T47D (cell line): ENCODE results near the gene CCDC167.

ENCODE experiments used
- DNase-seq, 2 experiments: peaks; one replicate each; pipeline versions ENCODE4 v3.0.0 to v3.0.0-alpha.2; 2011 to 2012; ENCODE audit warnings: low read depth in 1 of 2, low spot score in 1 of 2
- JUND ChIP-seq: IDR thresholded peaks from 2 replicates; pipeline ENCODE4 v1.6.1; 2012; ENCODE audit warnings: low read depth
- in situ Hi-C: cut with HindIII; loops from 2 replicates; pipeline ENCODE4 v1.10.0; 2016; ENCODE audit warnings: low sequenced_read_pairs, low pct_unique_long_range_greater_than_20kb

CCDC167 gene

GRCh38 chr6:37524025-37524969 lies 24.6 kb upstream of the CCDC167 start:
- no peak for DNase-seq
- no peak for TF ChIP-seq JUND
- in situ Hi-C loops = no loop called here

- DNase-seq = no peak
- in situ Hi-C loops = no loop called here
- no peak for TF ChIP-seq JUND
Measured at GRCh38 chr6:37523412-37523811, 23.7 kb upstream of the CCDC167 start.

GRCh38 chr6:37522836-37523235 lies 23.1 kb upstream of the CCDC167 start:
- in situ Hi-C loops = no loop called here

GRCh38 chr6:37521674-37522073 lies 22.0 kb upstream of the CCDC167 start:
- no peak for DNase-seq
- in situ Hi-C loops = no loop called here
- no peak for TF ChIP-seq JUND

More at GRCh38 chr6:37522836-37523235, 23.1 kb upstream of the CCDC167 start:
- no peak for TF ChIP-seq JUND
- no peak for DNase-seq

GRCh38 chr6:37520926-37521325 lies 21.2 kb upstream of the CCDC167 start:
- TF ChIP-seq JUND = no peak
- in situ Hi-C loops = no loop called here
- no peak for DNase-seq

GRCh38 chr6:37519461-37519860 lies 19.8 kb upstream of the CCDC167 start:
- TF ChIP-seq JUND = no peak
- in situ Hi-C loops = no loop called here
- DNase-seq = no peak

GRCh38 chr6:37518116-37518515 lies 18.4 kb upstream of the CCDC167 start:
- no peak for TF ChIP-seq JUND
- in situ Hi-C loops = no loop called here
- no peak for DNase-seq

GRCh38 chr6:37517411-37517812 lies 17.7 kb upstream of the CCDC167 start:
- no peak for DNase-seq
- in situ Hi-C loops = no loop called here
- no peak for TF ChIP-seq JUND

GRCh38 chr6:37516920-37517405 lies 17.3 kb upstream of the CCDC167 start:
- in situ Hi-C loops = no loop called here
- no peak for TF ChIP-seq JUND
- peak in 1 of 2 experiments; percentile 34 for DNase-seq

GRCh38 chr6:37516076-37516919 lies 16.6 kb upstream of the CCDC167 start:
- peak; percentile 48 to 90 for DNase-seq
- in situ Hi-C loops = no loop called here
- TF ChIP-seq JUND = no peak

- TF ChIP-seq JUND = no peak
- DNase-seq = no peak
- in situ Hi-C loops = no loop called here
Measured at GRCh38 chr6:37515712-37516075, 16.0 kb upstream of the CCDC167 start.

GRCh38 chr6:37514837-37515236 lies 15.1 kb upstream of the CCDC167 start:
- DNase-seq = no peak
- TF ChIP-seq JUND = no peak
- in situ Hi-C loops = no loop called here

GRCh38 chr6:37514321-37514771 lies 14.7 kb upstream of the CCDC167 start:
- DNase-seq = no peak
- TF ChIP-seq JUND = no peak
- in situ Hi-C loops = no loop called here
